NCI-H2107 (cell line): ENCODE measurements around the gene PTH1R.
"Not testable (repeated sequence)": the region's sequence is repeated elsewhere in the genome, so short reads cannot be mapped to it uniquely, and the experiment has no call there.

Experiments used
- DNase-seq: peaks from one replicate; lab custom pipeline; 2025; lab: John Stamatoyannopoulos, UW

PTH1R gene

DNA sequence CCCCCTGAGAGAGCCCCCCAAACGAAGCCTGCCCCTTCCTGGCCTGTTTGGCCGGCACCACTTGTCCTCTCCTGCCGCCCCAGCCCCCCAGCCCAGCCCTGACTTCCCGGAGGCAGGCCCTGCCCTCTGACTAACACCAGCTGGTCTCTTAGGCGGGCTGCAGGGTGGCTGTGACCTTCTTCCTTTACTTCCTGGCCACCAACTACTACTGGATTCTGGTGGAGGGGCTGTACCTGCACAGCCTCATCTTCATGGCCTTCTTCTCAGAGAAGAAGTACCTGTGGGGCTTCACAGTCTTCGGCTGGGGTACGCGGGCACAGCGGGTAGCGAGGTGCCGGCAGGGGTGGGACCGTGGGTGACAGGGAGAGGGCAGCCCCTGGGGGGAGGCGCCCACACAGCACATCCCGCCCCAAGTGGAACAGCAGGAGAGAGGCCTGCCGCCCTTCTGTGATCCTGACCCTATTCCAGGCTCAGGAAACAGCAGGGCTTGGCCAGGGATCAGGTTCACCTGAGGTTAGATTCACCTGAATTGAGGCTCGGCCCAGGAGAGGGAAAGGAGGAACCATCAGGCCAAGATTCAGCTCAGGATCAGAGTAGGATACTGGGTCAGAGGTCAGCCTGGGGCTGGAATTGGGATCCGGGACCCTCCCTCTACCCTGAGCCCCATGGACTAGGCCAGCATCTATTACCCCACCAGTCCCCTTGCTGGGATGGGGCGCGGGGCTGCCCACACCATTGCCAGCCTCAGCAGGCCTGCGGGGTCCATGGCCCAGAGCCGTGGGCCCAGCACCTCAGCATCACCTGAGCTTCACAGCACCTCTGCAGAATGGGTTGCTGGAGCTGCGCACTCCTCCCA, 21.9 kb downstream of the PTH1R start:
- DNase-seq, result no peak

DNA sequence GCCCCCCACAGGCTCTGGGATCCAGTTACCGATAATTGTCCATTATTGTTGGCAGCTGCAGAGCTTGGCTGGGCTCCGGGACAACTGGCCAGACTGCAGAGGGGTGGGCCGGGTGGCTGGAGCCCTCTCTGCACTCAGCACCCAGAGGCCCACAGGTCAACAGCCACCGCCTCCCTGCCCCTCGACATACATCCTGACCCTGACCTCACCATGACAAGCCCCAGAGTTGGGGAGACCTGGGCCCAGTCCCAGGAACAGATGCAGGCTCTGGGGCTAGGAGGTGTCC, 22.4 kb downstream of the PTH1R start:
- no peak for DNase-seq

DNA sequence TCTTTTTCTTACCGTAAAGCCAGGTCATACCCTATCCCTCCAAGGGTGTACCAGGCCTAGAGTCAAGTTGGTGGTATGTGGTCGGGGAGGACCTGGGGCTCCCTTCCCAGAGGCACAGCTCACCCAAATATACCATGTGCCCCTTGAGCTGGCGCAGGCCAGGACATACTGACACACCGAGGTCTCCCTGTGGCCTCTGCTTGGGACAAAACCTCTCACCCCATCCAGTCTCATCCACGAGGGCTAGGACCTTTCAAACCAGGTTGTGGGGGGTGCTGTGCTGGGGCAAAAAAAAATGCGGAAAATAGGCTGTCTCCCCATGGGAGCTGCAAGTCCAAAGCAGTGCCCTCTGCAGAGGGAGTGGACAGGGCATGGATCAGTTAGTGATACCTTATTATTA, 22.8 kb downstream of the PTH1R start:
- DNase-seq, result no peak

DNA sequence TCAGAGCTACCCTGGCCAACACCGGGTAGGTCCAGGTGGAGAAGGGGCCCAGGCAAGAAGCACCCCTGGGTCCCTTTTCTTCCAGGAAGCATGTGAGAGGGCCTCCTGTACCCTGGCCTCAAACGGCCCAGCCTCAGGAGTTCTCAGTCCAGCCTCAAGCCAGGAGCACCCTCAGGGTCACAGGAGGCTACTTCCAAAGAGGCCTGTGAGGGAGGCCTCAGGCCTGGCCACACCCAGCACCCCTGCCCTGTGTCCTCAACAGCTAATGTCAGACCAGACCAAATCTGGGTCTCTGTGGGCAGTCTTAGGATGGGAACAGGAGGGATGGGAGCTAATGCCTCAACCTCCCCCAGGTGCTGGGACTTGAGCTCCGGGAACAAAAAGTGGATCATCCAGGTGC, 23.5 kb downstream of the PTH1R start:
- no peak for DNase-seq

DNA sequence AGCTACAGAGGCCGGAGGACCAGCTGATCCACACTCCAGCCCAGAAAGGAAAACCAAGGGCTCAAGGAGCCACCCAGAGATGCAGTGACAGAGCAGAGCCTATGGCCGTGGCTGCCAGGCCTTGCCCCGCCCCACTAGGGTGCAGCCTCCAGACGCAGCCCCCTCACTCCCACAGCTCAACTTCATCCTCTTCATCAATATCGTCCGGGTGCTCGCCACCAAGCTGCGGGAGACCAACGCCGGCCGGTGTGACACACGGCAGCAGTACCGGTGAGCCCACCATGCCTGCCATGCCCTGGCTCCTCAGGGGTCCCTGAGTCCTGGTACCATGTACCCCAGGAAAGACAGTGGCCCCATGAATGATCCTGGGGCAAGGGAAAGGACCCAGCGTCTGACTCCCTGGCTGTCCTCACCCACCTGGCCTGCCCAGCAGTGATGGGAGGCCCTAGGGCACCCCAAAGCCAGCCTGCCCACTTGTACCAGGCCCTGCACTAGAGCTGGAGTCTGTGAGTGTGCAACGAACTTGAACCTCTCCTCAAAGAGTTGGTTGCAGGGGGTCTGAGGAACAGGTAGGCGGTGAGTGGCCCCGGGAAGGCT, 24.2 kb downstream of the PTH1R start:
- DNase-seq, result no peak

DNA sequence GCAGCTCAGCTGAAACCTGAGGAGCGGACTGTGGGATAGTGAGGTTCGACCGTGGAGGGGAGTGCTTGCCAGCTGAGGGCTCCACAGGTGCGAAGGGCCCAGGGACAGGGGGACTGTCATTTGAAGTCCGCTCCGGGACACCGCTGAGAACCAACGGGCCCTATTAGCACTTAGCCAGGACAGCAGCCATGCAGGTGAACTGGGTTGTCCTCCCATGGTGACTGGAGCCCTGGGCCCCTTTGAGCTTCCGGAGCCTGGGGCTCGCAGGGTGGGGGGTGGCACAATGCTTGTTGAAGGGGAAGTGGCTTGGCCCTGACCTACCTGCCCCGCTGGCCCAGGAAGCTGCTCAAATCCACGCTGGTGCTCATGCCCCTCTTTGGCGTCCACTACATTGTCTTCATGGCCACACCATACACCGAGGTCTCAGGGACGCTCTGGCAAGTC, 24.7 kb downstream of the PTH1R start:
- DNase-seq, result no peak

DNA sequence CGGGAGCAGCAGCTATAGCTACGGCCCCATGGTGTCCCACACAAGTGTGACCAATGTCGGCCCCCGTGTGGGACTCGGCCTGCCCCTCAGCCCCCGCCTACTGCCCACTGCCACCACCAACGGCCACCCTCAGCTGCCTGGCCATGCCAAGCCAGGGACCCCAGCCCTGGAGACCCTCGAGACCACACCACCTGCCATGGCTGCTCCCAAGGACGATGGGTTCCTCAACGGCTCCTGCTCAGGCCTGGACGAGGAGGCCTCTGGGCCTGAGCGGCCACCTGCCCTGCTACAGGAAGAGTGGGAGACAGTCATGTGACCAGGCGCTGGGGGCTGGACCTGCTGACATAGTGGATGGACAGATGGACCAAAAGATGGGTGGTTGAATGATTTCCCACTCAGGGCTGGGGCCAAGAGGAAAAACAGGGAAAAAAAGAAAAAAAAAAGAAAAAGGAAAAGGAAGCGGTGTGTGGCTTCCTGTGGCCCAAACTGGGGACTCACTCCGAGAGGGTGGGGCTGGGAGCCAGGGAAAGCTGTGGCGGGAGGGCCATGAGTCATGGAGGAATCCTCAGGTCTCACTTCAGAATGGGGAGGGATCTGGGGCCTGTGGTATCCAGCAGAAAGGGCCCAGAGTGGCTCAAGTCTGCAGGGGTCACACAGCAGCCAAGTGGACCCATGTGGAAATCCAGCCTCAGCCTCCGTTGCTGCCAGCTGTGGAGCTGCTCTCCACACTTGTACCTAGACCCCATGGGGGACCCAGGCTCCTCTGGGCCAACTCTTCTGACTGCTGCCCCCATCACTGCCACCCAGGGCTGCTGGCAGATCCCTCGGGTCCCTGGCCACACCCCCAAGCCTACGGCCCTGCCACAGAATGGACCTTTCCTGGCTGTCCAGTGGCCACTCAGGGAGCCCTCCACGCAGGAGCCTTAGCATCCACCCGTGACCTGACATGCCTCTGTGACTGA, 26.1 kb downstream of the PTH1R start:
- DNase-seq, result no peak

DNA sequence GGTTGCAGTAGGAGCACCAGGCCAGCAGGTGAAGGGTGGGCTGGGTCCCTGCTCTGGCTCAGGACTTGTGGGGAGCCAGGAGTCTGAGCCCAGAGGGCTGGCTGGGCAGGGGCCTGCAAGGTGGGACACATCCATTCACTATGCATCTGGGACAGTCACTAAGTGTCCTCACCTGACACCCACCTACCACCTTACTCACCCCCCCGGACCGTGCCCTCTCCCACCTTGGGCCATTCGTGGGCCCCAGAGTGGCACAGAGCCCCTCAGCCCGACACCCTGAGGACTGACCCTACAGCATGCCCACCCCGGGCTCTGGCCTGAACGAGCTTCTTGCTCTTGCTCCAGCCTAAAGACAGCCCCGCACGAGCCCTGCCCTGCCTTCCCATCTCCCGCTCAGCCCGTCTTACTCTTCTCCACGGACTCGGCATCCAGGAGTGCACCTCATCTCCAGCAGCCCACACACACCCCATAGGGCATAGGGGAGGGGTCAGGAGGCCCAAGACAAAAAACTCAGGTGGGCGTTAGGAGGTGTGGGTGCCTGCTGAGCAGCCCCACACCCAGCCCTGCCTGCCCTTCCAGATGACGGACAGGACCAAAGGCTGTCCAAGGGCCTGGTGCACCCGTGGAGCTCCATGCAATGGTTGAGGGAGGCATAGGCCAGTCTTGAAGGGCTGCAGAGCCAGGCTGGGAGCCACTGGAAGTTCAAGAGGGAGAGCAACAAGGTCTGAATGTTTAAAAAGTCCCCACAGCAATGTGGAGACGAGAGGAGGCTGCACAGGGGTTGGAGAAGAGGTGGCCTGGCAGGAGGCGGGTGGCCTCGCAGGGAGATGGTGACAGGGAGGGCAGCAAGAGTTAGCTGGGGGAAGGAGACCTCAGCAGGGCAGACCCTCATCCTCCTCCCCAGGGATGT, 27.0 kb downstream of the PTH1R start:
- DNase-seq, result no peak

DNA sequence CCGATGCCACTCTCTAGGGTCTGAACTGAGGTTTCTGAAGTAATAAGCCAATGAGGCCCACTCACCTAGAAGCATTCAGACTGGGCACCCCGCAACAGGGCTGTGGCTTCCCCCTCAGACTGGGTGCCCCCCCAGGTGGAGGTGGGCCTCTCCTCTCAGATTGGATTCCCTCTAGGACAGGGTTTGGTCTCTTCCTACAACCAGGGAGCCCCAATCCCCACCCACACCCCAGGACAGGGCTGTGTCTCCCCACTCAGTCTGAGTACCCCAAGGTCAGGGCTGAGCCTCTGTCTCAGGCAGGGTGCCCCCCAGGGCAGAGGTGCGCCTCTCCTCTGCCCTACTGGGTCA, 27.7 kb downstream of the PTH1R start:
- DNase-seq, result no peak

DNA sequence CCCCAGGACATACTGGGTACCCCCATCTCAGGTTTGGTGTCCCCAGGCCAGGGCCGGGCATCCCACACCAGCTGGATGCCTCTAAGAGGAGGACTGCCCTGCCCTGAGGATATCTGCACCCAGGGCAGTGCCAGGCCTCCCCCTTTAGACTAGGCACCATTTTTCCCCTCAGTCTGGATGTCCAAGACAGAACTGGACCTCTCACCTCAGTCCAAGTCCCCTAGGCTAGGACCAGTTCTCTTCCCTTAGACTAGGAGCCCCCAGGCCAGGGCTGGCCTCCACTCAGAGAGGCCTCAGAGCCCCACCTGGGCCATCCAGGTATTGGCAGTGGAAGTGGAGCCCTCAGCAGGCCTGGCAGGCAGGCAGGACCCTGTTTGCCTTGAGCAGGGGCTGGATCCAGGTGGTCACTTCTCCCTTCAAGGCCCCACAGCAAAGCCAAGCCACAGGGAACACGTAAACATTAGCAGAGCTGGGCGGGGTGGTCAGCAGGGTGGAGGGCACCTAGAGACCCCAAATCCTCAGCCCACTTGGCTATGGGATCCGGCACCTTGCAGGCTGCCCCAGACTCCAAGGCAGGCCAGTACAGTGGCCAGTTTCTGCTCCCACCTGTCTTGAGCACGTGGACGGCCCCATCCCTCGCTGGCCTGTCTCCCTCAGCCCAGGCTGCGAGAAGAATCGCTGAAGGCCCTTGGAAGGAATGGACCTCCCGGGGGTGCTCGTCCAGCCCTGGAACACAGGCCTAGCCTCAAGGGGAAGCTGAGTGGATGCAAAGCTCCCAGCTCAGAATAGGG, 28.3 kb downstream of the PTH1R start:
- no peak for DNase-seq

DNA sequence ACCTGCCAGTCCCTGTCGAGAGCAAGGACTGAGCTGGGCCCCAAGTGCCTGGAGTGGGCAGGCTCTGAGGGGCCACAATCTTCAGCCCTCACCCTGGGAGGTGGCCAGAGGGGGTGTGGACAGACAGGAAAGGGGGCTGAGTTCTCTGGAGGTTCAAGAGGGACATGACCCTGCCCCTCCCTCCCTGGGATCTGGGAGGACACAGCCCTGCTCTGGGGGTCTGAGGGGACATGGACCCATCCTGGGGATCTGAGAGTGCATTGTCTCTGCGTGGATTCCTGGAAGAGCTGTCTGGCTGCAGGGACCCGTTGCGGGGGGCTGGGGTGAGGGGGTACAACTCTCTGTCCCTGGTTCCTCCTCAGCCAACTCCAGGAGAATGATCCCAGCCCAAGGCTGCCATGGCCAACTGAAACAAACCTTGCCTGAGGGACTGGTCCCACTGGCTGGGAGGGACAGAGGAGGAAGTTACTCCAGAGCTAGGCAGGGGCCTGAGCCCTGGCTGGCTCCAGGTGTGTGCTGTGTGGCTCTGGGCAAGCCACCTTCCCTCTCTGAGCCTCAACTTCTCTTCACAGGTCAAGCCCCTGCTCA, 29.0 kb downstream of the PTH1R start:
- no peak for DNase-seq

DNA sequence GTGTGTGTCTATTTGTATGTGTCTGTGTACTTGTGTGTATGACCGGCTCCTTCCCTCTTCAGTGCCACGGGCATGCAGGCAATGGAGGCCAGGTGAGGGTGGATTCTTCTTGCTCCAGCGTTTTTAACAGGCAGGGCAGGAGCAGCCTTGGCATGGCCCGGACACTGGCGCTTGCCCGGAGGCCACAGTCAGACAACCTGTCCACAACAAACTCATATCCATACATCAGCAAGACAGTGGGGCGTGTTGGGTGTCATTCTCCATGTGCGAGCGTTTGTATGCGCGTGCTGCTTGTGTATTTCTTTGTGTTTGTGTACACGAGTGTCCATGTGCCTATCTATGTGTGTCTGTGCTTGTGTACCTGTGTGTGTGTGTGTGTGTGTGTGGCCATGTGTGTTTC, 29.8 kb downstream of the PTH1R start:
- no peak for DNase-seq

DNA sequence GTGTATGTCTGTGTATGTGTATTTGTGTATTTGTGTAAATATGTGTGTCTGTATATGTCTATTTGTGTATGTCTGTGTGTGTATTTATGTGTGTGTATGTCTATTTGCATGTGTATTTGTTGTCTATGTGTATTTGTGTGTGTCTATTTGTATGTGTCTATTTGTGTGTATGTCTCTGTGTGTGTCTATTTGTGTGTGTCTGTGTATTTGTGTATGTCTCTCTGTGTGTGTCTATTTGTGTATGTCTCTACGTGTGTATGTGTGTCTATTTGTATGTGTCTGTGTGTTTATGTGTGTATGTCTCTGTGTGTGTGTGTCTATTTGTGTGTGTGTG, 30.4 kb downstream of the PTH1R start:
- no peak for DNase-seq

DNA sequence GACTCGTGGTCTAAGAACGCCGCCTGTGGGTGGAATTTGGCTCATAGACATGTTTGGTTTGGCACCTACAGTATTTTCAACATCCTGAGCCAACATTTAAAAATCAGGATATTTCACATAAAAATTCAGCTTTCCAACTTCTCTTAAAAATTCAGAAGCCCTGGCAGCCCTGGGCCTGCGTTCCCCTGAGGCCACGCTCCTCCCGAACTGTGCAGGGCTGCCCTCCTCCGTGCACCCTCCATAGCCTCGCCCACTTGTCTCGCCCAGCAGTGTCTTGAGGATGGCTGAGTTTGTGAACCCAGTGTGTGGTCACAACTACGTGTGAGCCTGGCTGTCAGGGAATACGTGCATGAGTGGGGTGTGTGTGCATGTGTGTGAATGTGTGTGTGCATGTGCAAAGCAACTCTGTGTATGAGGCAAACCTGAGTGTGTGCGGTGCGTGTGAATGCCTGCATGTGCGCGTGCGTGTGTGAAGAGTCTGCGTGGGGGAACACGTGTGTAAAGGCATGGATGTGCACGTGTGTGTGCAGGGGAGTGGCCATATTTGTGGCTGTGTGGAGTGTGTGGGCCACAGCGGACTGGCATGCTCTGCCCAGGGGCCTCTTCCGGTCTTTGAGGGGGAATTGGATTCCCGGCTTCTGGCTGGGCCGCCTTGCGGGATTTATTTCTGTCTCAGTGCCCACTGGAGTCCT, 30.9 kb downstream of the PTH1R start:
- DNase-seq, result no peak

DNA sequence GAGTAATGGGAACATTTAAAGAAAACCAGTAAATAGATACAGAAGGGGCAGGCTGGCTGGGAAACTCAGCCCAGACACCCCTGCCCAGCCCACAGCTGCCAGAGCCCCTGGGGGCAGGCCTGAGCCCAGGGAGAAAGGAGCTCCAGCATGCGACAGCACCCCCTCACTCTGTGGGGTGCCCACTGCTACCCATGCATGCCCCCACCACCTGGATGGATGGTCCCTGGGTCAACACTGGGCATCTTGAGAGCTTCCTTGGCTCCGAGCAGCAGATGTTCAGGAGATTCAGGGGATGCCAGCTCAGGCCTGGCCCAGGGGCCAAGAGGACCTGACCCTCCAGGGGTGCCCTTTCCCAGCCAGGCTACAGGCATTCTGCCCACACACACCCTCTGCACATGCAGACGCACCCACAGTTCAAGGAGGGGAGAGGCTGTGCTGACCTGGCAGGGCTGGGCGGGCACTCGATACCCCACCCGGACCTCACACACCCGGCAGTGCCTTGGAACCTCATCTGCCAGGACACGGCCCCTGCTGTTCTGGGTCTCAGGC, 31.5 kb downstream of the PTH1R start:
- no peak for DNase-seq

DNA sequence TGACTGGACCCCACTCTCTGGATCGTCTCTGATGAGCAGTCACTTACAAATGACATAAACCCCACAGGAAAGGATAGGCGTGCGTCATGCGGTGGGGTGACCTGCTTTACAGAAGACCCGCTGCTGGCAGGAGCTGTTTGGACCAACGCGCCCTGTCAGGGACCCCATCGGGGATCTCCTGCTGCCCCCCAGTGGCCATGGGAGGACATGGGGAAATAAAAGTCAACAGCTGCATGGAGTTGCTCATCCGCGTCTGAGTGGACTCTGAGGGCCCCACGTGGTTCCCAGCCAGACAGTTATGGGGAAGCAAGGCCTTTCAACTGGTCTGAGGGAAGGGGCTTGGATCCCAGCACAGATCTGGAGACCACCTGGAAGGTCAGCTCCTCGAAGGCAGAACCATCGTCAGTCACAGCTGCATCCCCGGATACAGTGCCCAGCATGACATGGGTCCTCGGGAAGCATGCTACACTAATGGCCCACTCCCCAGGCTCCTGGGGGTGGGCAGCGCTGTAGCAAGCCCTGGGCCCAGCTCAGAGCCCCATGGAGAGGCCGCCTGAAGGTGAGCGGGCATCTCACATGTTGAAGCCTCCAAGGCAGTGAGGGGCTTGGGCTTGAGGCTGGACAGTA, 32.1 kb downstream of the PTH1R start:
- DNase-seq, result peak; percentile 36

DNA sequence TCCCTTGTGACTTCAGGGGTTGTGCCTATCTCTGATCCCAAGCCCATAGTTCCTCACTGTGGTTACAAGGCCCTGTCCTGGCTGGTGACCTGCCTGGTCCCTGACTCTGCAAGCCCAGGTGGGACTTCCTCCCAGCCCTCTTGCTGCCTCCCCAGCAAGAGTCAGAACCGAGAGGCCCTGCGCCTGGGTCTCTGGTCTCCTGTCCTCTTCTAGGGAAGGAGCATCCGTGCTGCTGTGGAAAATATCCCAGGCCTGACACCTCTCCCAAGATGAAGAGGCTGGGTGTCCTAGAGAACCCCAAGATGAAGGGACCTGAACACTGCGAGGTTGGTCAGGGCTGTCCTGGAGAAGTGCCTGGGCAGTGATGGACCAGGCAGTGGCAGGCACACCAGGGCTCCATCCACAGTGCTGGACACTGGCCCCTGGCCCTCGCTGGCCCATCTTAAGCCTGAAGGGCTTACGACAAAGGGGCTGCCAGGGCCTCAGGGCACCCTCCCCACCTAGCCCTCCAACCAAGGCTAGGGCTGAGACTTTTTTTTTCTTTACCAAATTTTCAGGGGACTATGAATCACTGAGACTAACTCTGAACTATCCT, 32.7 kb downstream of the PTH1R start:
- no peak for DNase-seq

DNA sequence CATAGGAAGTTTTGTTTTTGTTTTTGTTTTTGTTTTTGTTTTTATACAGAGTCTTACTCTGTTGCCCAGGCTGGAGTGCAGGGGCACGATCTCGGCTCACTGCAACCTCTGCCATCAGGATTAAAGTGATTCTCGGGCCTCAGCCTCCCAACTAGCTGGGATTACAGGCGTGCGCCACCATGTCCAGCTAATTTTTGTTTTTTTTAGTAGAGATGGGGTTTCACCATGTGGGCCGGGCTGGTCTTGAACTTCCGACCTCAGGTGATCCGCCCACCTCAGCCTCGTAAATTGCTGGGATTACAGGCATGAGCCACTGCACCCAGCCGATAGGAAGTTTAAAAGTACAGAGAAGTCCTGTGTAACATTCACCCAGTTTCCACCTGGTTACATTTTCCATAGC, 33.4 kb downstream of the PTH1R start:
- DNase-seq, result not testable (repeated sequence)

DNA sequence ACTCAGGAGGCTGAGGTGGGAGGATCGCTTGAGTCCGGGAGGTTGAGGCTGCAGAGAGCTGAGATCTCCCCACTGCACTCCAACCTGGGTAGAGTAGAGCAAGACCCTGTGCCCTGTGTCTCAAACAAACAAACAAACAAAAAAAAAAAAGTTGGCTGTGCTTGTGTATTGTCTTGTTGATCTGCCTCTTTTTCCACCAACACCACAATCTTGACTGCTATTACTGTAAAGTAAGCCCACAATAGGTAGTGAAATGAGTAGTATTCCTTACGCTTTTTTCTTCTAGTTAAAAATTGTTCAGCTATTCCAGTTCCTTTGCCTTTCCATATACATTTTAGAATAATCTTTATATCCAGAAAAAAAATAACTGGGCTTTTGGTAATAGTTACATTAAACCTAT, 35.5 kb downstream of the PTH1R start:
- DNase-seq, result no peak
